HepG2 (cell line): ENCODE results near the gene ELMOD3. TPM values are rescaled to one million over a fixed set of nuclear protein-coding genes. Genes with fewer than 3 reads are reported as not detected.

Experiments
- AGO2 ChIP-seq: fragments of 200-400 bp; formaldehyde crosslinking; optimal IDR thresholded peaks from 2 replicates; pipeline ENCODE3; 2017; ENCODE audit warnings: mild to moderate bottlenecking, low read depth, low read length, moderate library complexity
- POLR2AphosphoS5 ChIP-seq: IDR thresholded peaks from 2 replicates; pipeline ENCODE4 v1.6.1; 2012; ENCODE audit warnings: low read depth, low read length
- SRF ChIP-seq: IDR thresholded peaks from 2 replicates; pipeline ENCODE4 v1.6.1; 2011; ENCODE audit warnings: mild to moderate bottlenecking, low read depth, low read length, moderate library complexity
- SUZ12 ChIP-seq: fragments of 150-350 bp; IDR thresholded peaks from 2 replicates; pipeline ENCODE4 v1.6.1; 2014; ENCODE audit warnings: low read depth, low read length
- TEAD3 ChIP-seq: optimal IDR thresholded peaks from 2 replicates; pipeline ENCODE3; 2016; ENCODE audit warnings: borderline replicate concordance
- TRAFD1 ChIP-seq: sonication (generic); formaldehyde crosslinking; IDR thresholded peaks from 2 replicates; pipeline ENCODE4 v1.5.1; 2020; ENCODE audit warnings: missing genetic modification reagents, mild to moderate bottlenecking, borderline replicate concordance
- ZBTB25 ChIP-seq: IDR thresholded peaks from 2 replicates; pipeline ENCODE4 v1.6.1; 2018; ENCODE audit warnings: missing genetic modification reagents
- ZFP41 ChIP-seq: sonication (generic); formaldehyde crosslinking; IDR thresholded peaks from 2 replicates; pipeline ENCODE4 v1.4.0; 2020; ENCODE audit warnings: mild to moderate bottlenecking, missing genetic modification reagents, borderline replicate concordance
- polyA plus RNA-seq, 8 experiments: library from polyadenylated mRNA; depleted of rRNA in 3 of 8; stranded (reverse) in 7 of 8; unstranded in 1 of 8; fragments of >200 nt; fragmentation: Illumina TruSeq in 4 of 8; extraction: Trizol in 4 of 8; gene quantifications; 2 replicates each; pipeline versions ENCODE4 v1.2.1 to v1.2.3, GENCODE V29; 2011 to 2016; ENCODE audit warnings: low read depth in 4 of 8, missing spikeins in 1 of 8, mixed read lengths in 1 of 8; ENCODE audit not compliant: insufficient read depth in 1 of 8
- total RNA-seq, 5 experiments: library from RNA; depleted of rRNA; stranded (reverse); fragments of >200 nt; fragmentation: Illumina TruSeq; extraction: Trizol; gene quantifications; 2 replicates each; pipeline ENCODE4 v1.2.3, GENCODE V29; 2016; ENCODE audit warnings: low read depth in 1 of 5
- TF ChIP-seq, protein P1 (sequence below): sonication (generic); formaldehyde crosslinking; IDR thresholded peaks from 2 replicates; pipeline ENCODE4 v1.4.0; 2020; ENCODE audit warnings: missing genetic modification reagents
- TF ChIP-seq, protein P2 (sequence below): sonication (generic); formaldehyde crosslinking; IDR thresholded peaks from 2 replicates; pipeline ENCODE4 v1.8.1; 2023; ENCODE audit warnings: mild to moderate bottlenecking, missing genetic modification reagents

Gene ELMOD3
- total and polyA plus RNA-seq, 2 of the 13 experiments (the other 11 are each of a cell fraction or from before 2014, with no cell fraction given): 13.3 to 19.5 TPM

GRCh38 chr2:85347599-85347998, 7.0 kb upstream of the ELMOD3 start (continued):
- TF ChIP-seq, protein P1, sequence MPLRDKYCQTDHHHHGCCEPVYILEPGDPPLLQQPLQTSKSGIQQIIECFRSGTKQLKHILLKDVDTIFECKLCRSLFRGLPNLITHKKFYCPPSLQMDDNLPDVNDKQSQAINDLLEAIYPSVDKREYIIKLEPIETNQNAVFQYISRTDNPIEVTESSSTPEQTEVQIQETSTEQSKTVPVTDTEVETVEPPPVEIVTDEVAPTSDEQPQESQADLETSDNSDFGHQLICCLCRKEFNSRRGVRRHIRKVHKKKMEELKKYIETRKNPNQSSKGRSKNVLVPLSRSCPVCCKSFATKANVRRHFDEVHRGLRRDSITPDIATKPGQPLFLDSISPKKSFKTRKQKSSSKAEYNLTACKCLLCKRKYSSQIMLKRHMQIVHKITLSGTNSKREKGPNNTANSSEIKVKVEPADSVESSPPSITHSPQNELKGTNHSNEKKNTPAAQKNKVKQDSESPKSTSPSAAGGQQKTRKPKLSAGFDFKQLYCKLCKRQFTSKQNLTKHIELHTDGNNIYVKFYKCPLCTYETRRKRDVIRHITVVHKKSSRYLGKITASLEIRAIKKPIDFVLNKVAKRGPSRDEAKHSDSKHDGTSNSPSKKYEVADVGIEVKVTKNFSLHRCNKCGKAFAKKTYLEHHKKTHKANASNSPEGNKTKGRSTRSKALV: no peak
- TF ChIP-seq TRAFD1: no peak
- TF ChIP-seq, protein P2, sequence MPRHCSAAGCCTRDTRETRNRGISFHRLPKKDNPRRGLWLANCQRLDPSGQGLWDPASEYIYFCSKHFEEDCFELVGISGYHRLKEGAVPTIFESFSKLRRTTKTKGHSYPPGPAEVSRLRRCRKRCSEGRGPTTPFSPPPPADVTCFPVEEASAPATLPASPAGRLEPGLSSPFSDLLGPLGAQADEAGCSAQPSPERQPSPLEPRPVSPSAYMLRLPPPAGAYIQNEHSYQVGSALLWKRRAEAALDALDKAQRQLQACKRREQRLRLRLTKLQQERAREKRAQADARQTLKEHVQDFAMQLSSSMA (CRISPR knock-in tag): no peak
- TF ChIP-seq POLR2AphosphoS5: no peak
- TF ChIP-seq AGO2: no peak
- no peak for TF ChIP-seq ZBTB25 (CRISPR knock-in tag)
- TF ChIP-seq SRF: no peak
- TF ChIP-seq ZFP41 (CRISPR knock-in tag): no peak
- no peak for TF ChIP-seq TEAD3 (CRISPR knock-in tag)
- TF ChIP-seq SUZ12: no peak
